ENCODE data around the gene XRN1. TPM values are rescaled to one million over a fixed set of nuclear protein-coding genes. Genes with fewer than 3 reads are reported as not detected.

Gene XRN1
- total and polyA plus RNA-seq, 2 of the 8 experiments (the other 6 are each of a cell fraction or from before 2014, with no cell fraction given): 1.9 to 17.2 TPM

GRCh38 chr3:142256712-142257333 lies 191.0 kb downstream of the XRN1 start (continued):
- TF ChIP-seq, protein P1, sequence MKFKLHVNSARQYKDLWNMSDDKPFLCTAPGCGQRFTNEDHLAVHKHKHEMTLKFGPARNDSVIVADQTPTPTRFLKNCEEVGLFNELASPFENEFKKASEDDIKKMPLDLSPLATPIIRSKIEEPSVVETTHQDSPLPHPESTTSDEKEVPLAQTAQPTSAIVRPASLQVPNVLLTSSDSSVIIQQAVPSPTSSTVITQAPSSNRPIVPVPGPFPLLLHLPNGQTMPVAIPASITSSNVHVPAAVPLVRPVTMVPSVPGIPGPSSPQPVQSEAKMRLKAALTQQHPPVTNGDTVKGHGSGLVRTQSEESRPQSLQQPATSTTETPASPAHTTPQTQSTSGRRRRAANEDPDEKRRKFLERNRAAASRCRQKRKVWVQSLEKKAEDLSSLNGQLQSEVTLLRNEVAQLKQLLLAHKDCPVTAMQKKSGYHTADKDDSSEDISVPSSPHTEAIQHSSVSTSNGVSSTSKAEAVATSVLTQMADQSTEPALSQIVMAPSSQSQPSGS (IDR thresholded peaks at IDR 0.05; ENCODE audit: low read length): no peak
- TF ChIP-seq, protein P2, sequence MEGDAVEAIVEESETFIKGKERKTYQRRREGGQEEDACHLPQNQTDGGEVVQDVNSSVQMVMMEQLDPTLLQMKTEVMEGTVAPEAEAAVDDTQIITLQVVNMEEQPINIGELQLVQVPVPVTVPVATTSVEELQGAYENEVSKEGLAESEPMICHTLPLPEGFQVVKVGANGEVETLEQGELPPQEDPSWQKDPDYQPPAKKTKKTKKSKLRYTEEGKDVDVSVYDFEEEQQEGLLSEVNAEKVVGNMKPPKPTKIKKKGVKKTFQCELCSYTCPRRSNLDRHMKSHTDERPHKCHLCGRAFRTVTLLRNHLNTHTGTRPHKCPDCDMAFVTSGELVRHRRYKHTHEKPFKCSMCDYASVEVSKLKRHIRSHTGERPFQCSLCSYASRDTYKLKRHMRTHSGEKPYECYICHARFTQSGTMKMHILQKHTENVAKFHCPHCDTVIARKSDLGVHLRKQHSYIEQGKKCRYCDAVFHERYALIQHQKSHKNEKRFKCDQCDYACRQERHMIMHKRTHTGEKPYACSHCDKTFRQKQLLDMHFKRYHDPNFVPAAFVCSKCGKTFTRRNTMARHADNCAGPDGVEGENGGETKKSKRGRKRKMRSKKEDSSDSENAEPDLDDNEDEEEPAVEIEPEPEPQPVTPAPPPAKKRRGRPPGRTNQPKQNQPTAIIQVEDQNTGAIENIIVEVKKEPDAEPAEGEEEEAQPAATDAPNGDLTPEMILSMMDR (IDR thresholded peaks at IDR 0.05; ENCODE audit: control extremely low read depth in 1 of 3, insufficient read depth in 1 of 3, low read depth in 1 of 3, low read length in 3 of 3): no peak
- no peak for TF ChIP-seq BRCA1 (IDR thresholded peaks at IDR 0.05; ENCODE audit: low read depth, low read length)
- no peak for TF ChIP-seq CBX8 (IDR thresholded peaks at IDR 0.05; ENCODE audit: borderline replicate concordance, low read depth, low read length)

Small RNAs within 50 kb of the gene (small RNA-seq; reads per million reads assigned to genes)
- gene RNU1-100P (ENCODE audit: insufficient read depth): not detected
- gene RNU6-1294P (ENCODE audit: insufficient read depth): not detected

Other genes starting within 250 kb of the XRN1 start
- 12.2 and 12.4 TPM in 2 replicates for gene GK5, start 222.5 kb downstream of the XRN1 start, total RNA-seq (2021; fragmentation: NEBNext Ultra II Directional; extraction: Animal tissue kit (Norgen Biotek cat#: 25700))
- gene GK5, start 222.5 kb downstream of the XRN1 start, polyA plus RNA-seq (2011; rRNA removed): 2.3 and 2.5 TPM in 2 replicates
- gene ATR, start 130.7 kb upstream of the XRN1 start, total RNA-seq (2021; fragmentation: NEBNext Ultra II Directional; extraction: Animal tissue kit (Norgen Biotek cat#: 25700)): 19.5 and 23.2 TPM in 2 replicates
- gene ATR, start 130.7 kb upstream of the XRN1 start, polyA plus RNA-seq (2011; rRNA removed): 5.9 and 8.4 TPM in 2 replicates
- gene PLS1, start 148.4 kb upstream of the XRN1 start, total RNA-seq (2021; fragmentation: NEBNext Ultra II Directional; extraction: Animal tissue kit (Norgen Biotek cat#: 25700)): 32.7 and 44.7 TPM in 2 replicates
- 10.6 and 18.7 TPM in 2 replicates for gene PLS1, start 148.4 kb upstream of the XRN1 start, polyA plus RNA-seq (2011; rRNA removed)